GM12874 (cell line): ENCODE data around the gene ADAMTS15.

Experiments used
- TF ChIP-seq, protein P1 (sequence below): IDR thresholded peaks from 2 replicates; pipeline ENCODE4 v1.5.1; 2011; ENCODE audit warnings: low read depth, mild to moderate bottlenecking, control low read depth, low read length, moderate library complexity; ENCODE audit not compliant: insufficient read depth

ADAMTS15 gene

DNA sequence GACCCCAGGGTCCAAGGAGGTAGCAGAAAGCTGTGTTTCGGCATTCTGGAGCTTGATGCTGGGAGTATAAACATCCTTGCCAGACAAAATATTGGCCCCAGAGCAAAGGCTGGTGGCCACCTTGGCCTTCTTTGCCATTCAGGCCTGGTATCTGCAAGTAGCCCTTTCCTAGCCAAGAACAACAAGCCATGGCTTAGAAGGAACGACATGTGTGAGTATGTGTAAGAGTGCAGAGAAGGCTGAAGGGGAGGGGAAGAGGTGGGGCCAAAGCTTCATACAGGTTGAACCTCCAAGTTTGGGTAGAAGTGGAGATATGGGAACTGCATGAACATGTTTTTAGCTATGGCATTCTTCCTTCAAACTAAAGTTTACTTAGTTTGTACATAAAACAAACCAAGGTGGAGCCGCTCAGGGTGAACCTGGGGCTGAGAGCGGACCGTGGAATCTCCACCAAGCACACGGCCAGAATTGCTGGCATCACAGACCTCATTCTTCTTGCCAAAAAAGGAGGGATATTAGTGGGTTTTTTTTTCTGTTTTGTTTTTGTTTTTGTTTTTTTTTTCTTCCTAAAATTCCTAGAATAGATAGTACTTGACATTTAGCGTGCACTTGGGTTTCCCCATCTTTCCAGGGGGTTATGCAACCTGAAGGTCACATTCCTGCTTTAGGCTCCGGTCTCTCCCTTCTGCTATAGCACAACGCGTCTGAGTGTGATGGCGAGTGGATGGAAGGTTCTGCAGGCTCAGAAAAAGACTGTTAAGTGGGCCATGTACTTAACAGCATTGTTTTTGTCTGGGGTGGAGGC lies 70.9 kb downstream of the ADAMTS15 start:
- TF ChIP-seq, protein P1, sequence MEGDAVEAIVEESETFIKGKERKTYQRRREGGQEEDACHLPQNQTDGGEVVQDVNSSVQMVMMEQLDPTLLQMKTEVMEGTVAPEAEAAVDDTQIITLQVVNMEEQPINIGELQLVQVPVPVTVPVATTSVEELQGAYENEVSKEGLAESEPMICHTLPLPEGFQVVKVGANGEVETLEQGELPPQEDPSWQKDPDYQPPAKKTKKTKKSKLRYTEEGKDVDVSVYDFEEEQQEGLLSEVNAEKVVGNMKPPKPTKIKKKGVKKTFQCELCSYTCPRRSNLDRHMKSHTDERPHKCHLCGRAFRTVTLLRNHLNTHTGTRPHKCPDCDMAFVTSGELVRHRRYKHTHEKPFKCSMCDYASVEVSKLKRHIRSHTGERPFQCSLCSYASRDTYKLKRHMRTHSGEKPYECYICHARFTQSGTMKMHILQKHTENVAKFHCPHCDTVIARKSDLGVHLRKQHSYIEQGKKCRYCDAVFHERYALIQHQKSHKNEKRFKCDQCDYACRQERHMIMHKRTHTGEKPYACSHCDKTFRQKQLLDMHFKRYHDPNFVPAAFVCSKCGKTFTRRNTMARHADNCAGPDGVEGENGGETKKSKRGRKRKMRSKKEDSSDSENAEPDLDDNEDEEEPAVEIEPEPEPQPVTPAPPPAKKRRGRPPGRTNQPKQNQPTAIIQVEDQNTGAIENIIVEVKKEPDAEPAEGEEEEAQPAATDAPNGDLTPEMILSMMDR = no peak

DNA sequence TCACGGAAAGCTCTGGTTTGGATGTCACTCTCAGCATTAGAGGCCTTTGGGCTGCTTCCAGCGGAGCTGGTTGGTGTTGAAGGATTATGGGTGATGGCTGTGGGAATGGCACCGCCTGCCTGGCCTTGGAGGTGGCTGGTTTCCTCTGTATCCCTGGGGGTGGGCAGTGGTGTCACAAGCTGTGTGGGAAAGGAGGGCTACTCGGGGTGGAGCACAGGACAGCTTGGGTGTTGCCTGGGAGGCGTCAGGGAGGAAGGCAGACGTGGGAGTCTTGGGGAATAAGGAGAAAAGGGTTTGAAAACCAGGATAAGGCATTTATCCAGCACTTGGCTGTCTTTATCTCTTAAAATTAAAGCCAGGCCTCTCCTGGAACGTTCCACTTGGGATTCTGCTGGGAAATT lies 71.8 kb downstream of the ADAMTS15 start:
- TF ChIP-seq, protein P1 = no peak

DNA sequence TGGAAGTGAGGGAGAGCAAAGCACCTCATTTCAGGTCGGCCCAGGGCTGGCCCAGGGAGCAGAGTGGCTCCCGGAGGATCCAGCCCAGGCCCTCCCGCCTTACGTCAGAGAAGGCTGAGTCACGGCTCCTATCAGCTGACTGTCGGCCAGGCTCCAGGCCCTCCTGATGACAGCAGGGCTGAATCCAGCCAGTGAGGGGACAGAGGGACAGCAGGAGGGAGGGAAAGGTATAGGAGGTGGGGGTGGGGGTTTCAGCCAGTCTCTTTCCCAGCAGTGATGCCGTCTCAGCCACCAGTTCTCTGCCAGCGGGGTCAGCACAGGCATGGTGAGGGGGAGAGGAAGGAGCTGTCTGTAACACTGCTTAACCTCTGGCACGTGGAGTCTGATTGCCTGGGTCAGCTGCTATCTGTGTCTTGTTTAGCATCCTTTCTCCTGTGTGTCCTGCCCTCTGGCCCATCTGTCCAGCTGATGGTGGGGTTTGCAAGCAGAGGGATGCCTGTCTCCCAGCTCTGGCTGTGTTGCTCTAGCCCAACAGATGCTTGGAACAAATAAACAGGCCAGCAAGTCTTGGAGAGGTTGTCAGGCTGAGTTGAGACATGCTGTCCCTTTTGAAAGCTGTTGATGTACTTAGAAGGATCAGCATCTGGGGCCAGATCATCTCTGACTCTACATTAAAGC lies 74.0 kb downstream of the ADAMTS15 start:
- TF ChIP-seq, protein P1 = no peak

DNA sequence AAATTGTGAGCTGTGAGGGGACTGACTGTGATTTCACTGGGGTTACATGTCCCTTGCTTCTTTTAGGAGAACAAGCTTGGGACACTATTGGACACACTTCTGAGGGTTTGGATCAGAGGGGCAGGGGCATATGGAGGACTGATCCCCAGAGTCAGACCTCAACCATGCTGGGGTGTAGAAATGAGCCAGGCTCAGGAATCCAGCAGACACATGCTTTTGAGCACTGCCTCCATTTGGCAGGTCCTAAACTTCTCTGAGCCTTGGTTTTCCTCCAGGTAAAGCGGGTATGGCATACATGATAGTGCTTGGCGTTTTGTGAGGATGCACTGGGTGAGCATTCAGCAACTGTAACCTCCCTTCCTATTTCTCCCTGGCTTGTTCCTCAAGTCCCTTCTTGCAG lies 74.7 kb downstream of the ADAMTS15 start:
- TF ChIP-seq, protein P1 = no peak

DNA sequence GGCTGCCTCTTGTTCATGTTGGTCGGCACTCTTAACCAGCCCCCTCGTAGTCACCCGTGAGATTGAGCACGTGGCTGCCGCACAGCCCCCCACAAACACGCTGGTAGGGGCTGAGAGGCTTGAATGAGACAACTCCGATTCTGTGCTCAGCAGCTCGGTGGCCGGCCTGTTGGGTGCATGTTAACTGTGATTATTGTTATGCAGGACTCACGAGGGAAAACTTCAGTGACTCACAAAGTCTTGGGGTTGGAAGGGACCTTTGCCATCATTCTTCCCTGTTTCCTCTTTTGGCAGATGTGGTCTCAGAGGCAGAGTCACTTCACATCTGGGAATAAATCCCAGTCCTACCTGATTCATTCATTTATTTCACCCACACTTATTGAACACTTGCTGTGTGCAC lies 75.2 kb downstream of the ADAMTS15 start:
- TF ChIP-seq, protein P1 = no peak

DNA sequence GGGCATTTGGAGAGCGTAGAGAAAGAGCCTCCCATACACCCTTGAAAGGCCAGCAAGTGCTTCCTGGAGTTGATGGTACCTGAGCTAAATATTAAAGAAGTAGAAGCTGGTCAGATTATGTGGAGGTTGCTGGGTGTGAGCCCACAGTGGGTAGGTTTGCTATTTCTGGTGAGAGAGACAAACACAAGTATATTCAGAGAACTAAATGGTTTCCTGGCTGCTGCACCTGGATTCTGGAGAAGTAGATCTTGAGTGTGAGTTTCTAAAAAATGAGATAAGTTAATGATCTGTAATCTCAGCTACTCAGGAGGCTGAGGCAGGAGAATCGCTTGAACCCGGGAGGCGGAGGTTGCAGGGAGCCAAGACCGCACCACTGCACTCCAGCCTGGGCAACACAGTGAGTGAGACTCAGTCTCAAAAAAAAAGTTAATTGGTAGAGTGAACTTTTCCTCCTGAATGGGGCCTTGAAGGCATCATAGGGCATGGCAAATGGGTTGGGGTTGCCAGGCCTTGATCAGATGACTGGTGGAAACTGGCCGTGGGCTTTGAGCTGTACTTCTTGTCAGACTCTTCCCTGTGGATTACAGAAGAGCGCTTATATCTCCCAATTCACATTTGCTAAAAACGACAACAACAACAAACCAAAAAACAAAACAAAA lies 75.8 kb downstream of the ADAMTS15 start:
- TF ChIP-seq, protein P1 = no peak

DNA sequence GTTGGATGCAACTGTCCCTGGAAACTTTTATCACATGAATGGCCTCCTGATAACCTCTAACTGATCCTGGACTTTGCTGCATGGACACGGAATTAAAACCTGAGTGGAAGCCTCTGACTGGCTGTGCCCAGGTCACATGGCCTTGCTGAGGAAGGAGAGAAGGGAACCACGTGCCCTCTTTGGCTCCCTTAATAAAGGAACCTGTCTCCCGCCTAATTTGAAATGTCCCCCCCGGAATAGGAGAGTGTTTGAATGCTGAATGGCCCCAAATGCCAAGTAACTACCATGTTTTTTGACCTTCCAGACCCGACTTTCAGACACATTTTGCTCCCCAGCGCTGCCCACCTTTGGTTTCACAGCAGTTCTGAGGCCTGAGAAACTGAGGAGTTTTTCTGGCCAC lies 76.9 kb downstream of the ADAMTS15 start:
- TF ChIP-seq, protein P1 = no peak
